ENCODE measurements around the gene CACNA1D.

CACNA1D gene

GRCh38 chr3:53577506-53577905 is 83.1 kb downstream of the CACNA1D start:
- TF ChIP-seq CTCF (IDR thresholded peaks at IDR 0.05; ENCODE audit: insufficient read depth, low read length, poor library complexity, severe bottlenecking) (no peak), EZH2phosphoT487 (conservative IDR thresholded peaks at IDR 0.05; ENCODE audit: low read length) (no peak)
- no peak overlapping the region for H2AFZ ChIP-seq (ENCODE audit: low read depth, low read length, severe bottlenecking)
- no peak overlapping the region for H3K9ac ChIP-seq (ENCODE audit: low read length)
- no peak overlapping the region for H3K27ac ChIP-seq (ENCODE audit: low read depth, low read length)
- H3K36me3 ChIP-seq (ENCODE audit: low read length), result no peaks in the 10 kb centered on the region
- no peaks in the 10 kb centered on the region for H3K27me3 ChIP-seq (ENCODE audit: low read length)
- H3K9me2 ChIP-seq (replicated peaks; ENCODE audit: insufficient read depth, low read length), result no peaks in the 10 kb centered on the region
- no peaks in the 10 kb centered on the region for H4K20me1 ChIP-seq (ENCODE audit: low read depth, low read length)
- no peak overlapping the region for H3K4me3 ChIP-seq (ENCODE audit: insufficient read depth, low read length, poor library complexity, severe bottlenecking)
- no peaks in the 10 kb centered on the region for H3K79me2 ChIP-seq (ENCODE audit: insufficient read depth, low read length)
- no peaks in the 10 kb centered on the region for H3F3A ChIP-seq (ENCODE audit: insufficient read depth)
- H3K4me2 ChIP-seq (ENCODE audit: low read depth, low read length, poor library complexity, severe bottlenecking), result no peak overlapping the region
- H3K9me3 ChIP-seq (ENCODE audit: insufficient read depth, low read length), result no peaks in the 10 kb centered on the region

- TF ChIP-seq CTCF (IDR thresholded peaks at IDR 0.05; ENCODE audit: insufficient read depth, low read length, poor library complexity, severe bottlenecking) (no peak), EZH2phosphoT487 (conservative IDR thresholded peaks at IDR 0.05; ENCODE audit: low read length) (no peak)
- no peak overlapping the region for H2AFZ ChIP-seq (ENCODE audit: low read depth, low read length, severe bottlenecking)
- no peaks in the 10 kb centered on the region for H3K36me3 ChIP-seq (ENCODE audit: low read length)
- no peaks in the 10 kb centered on the region for H4K20me1 ChIP-seq (ENCODE audit: low read depth, low read length)
- H3K9me2 ChIP-seq (replicated peaks; ENCODE audit: insufficient read depth, low read length), result no peaks in the 10 kb centered on the region
- no peaks in the 10 kb centered on the region for H3F3A ChIP-seq (ENCODE audit: insufficient read depth)
- no peak overlapping the region for H3K27ac ChIP-seq (ENCODE audit: low read depth, low read length)
- H3K79me2 ChIP-seq (ENCODE audit: insufficient read depth, low read length), result no peaks in the 10 kb centered on the region
- H3K9ac ChIP-seq (ENCODE audit: low read length), result no peak overlapping the region
- no peak overlapping the region for H3K4me2 ChIP-seq (ENCODE audit: low read depth, low read length, poor library complexity, severe bottlenecking)
- no peaks in the 10 kb centered on the region for H3K27me3 ChIP-seq (ENCODE audit: low read length)
- no peaks in the 10 kb centered on the region for H3K9me3 ChIP-seq (ENCODE audit: insufficient read depth, low read length)
- H3K4me3 ChIP-seq (ENCODE audit: insufficient read depth, low read length, poor library complexity, severe bottlenecking), result no peak overlapping the region
These were observed 85.2 kb downstream of the CACNA1D start for GRCh38 chr3:53579636-53580035.

GRCh38 chr3:53581671-53582070 is 87.3 kb downstream of the CACNA1D start:
- H3K27me3 ChIP-seq (ENCODE audit: low read length), result no peaks in the 10 kb centered on the region
- TF ChIP-seq EZH2phosphoT487 (conservative IDR thresholded peaks at IDR 0.05; ENCODE audit: low read length), result no peak
- no peak for TF ChIP-seq CTCF (IDR thresholded peaks at IDR 0.05; ENCODE audit: insufficient read depth, low read length, poor library complexity, severe bottlenecking)
- no peaks in the 10 kb centered on the region for H4K20me1 ChIP-seq (ENCODE audit: low read depth, low read length)
- no peak overlapping the region for H3K4me3 ChIP-seq (ENCODE audit: insufficient read depth, low read length, poor library complexity, severe bottlenecking)
- H2AFZ ChIP-seq (ENCODE audit: low read depth, low read length, severe bottlenecking), result no peak overlapping the region
- H3K9me3 ChIP-seq (ENCODE audit: insufficient read depth, low read length), result no peaks in the 10 kb centered on the region
- no peaks in the 10 kb centered on the region for H3K36me3 ChIP-seq (ENCODE audit: low read length)
- no peak overlapping the region for H3K4me2 ChIP-seq (ENCODE audit: low read depth, low read length, poor library complexity, severe bottlenecking)
- H3F3A ChIP-seq (ENCODE audit: insufficient read depth), result no peaks in the 10 kb centered on the region
- no peak overlapping the region for H3K9ac ChIP-seq (ENCODE audit: low read length)
- H3K79me2 ChIP-seq (ENCODE audit: insufficient read depth, low read length), result no peaks in the 10 kb centered on the region
- no peaks in the 10 kb centered on the region for H3K9me2 ChIP-seq (replicated peaks; ENCODE audit: insufficient read depth, low read length)
- H3K27ac ChIP-seq (ENCODE audit: low read depth, low read length), result no peak overlapping the region

Data from SU-DHL-6 (cell line).